Stimulated activated CD8-positive, alpha-beta memory T cell treated with anti-CD3 and anti-CD28 coated beads, Interleukin-15, amount 100 ng/mL, for 1 hour (primary cell): Measurements from ENCODE around the gene MAPK11.

ENCODE experiments used
- DNase-seq: peaks from one replicate; pipeline ENCODE4 v3.0.0-alpha.2; 2020; ENCODE audit warnings: low read depth

Gene MAPK11

DNA sequence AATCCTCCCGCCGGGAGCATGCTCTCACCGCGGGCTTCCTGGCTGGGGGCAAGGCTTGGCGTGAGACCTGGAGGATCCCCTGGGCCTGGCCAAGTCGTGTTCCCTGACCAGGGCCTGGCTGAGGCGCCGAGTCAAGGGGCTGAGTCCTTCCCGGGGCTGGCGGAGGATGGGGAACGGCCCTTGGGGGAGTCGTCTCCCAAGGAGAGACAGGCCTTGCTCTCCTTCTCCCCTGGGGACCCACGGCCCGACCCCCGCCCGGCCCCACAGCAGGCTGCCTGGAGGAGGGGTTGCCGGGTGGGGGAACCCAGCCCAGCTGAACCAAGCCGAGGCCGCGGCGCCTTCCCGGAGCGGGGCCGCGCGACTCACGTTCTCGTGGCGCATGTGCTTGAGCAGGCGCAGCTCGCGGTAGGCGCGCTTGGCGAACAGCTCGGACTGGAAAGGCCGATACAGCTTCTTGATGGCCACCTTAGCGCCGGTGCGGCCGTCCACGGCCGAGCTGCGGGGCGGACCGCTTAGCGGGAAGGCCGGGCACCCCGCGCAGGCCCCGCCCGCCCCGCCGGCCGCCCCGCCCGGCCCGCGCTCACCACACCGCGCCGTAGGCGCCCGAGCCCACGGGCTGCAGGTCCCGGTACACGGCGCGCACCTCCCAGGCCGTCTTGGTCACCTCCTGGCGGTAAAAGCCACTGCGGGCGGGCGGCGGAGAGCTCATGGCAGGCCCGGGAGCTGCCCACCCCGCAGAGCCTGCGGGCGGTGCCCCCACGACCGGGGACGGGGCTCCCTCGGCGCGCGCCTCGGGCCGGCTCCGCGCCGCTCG lies 9.2 kb downstream of the MAPK11 start:
- no peak for DNase-seq

DNA sequence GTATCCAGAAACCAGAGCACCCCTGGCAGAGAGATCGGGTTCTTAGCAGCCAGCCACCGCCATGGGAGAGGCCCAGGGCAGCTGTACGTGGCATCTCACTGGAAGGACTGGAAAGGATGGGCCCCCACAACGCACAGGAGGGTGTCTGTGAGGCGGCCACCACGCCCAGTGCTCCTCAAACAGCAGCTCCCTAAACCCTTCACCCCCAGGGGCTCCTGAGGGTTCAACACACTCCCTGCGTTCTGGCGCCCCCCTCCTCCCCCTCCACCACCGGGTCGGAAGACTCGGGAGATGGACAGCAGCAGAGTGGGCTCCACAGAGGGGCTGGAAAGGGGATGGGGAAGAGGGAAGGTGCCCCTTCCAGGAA lies 9.8 kb downstream of the MAPK11 start:
- no peak for DNase-seq

DNA sequence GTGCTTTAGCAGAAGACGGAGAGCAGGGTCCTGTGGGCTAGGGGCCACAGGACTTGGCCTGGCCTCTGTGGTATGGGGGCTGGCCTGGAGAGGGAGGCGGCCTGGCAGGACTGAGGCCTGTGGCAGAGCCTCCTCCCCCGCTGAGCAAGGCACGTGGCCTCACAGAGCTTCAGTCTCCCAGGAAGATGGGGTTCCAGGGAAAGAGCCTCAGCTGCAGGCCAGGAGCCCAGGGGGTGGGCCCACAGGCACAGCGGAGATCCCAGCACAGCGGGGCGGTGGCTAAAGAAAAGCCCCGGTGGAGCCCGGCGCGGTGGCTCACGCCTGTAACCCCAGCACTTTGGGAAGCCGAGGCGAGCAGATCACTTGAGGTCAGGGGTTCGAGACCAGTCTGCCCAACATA lies 10.9 kb downstream of the MAPK11 start:
- DNase-seq, result no peak

DNA sequence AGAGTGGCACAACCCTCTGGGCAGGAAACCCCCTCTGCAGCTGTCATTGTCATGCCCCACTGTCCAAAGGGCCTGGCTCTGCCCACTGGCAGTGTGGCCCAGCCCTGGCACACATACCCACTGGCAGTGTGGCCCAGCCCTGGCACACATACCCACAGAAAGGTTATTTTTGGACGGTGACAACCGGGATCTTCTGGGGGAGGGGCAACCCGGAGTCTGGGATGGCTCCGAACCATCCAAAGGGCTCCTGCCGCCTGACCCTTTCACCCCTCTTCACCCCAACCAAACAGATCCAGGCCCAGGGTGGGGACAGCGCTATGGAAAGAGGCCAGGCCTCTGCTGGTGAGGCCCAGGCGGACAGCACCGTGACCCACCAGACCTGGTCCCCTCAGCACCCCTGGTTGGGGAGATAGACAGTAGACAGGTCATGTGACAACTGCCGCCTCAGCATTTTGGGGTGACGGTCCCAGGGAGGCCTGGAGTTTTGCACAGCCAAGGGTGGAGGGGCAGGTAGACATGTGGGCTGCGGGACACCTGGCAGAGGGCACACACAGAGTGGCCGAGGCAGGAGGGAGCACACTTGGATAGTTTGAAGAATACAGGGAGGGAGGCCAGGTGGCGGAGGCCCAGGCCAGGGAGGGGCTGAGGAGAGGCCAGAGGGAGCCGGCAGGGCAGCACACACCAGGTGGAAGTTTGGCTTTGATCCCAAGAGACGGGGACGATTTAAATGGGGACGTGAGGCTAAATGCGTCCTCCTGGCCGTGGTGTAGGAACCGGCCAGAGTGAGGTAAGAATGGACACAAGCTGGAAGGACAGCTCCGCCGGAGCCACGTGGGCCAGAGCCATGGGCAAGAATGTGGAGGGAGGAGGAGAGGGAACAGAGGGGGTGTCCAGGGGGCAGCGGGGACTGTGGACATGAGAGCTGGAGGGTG lies 11.6 kb downstream of the MAPK11 start:
- DNase-seq, result no peak

DNA sequence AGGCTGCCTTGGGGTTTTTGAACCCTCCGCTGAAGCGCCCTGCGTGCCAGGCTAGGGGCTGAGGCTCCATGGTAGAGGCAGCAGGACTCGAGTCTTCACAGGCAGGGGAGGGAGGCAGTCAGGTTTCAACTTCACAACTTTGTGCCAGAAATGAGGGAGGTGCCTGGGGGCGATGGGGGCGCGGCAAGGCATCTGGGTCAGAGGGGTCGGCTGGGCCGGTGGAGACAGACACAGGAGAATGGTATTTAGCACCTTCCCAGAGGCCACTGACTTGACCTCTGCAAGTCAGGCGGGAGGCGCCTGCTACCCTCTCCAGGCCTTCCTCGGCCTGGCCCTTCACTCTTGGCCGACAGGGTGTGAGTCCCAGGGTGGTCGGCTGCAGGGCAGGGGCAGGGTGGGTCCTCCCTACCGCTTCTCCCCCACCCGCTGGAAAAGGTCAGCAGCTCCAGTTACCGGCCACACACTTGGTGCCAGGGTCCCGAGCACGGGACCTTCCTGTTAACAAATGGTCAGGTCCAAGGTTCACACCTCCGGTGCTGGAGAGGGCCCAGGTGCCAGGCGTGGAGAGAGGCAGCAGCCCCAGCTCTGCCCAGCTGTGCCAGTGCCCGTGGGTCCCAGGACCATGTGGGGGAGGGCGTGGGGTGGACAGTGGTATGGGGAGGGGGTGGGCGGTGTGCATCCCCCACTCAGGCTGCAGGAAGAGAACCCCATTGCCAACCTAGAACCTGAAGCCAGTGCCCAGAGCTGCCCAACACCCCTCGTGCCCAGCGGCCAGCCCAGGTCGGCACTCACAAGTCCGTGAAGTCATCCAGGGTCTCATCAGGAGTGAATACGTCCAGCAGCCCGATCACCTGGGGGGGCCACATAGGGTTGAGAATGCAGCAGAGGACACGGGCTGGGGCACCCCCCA lies 12.5 kb downstream of the MAPK11 start:
- no peak for DNase-seq

DNA sequence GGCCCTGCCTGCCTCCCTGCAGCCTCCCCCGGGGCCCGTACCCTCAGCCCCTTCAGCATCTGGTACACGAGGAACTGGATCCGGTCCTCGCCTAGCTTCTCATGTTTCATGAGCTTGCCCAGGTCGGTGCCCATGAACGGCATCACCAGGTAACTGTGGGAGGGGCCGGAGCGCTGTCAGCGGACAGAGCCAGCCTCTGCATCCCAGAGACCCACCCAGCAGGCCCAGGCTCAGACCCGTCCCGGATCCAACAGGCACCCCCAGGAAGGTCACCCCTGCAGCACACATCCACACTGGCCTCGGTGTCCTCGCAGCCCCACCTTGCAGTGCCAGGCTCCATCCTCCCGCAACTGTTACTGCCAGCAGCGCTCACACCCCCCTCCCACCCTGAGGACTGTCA lies 13.1 kb downstream of the MAPK11 start:
- no peak for DNase-seq

DNA sequence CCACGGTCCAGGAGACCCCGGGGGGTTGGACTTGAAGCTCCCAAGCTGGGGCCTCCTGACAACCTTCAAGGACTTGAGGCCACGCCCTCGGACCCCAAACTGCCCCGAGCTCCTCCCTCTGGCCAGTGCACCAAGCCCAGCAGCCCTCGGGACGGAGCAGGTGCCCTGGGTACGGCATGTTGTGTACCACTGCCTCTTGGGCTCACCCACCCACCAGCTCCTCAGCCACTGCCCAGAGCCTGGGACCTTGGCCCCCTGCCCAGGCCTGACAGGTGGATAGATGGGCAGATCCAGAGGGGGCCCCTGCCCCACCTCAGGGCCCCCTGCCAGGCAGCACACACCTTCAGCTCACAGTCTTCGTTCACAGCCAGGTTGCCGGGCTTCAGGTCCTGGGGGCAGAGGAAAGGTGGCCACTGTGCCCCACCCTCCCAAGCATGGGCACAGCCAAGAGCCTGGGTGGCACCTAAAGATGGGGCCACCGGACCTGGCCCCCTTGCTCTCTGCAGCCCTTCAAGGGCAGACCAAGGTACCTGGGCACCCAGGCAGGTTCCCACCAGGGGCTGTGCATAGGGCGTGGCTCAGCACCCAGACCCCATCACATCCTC lies 13.8 kb downstream of the MAPK11 start:
- no peak for DNase-seq

DNA sequence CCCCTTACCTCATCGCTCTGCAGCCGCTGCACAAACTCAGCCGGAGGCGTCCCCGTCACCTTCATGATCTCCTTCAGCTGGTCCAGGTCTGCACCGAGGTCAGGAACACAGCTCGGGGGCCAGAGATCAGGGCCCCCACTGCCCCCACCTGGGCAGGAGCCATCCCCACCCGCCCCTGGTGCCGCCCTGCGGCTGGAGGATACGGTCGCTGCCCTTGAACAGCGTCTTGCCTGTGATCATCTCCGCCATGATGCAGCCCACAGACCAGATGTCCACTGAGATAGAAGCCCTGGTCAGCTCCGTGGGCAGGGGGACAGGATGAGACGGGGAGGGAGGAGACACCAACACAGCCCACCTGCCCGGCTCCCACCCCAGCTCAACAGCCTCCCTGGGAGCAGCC lies 14.6 kb downstream of the MAPK11 start:
- DNase-seq, result no peak

DNA sequence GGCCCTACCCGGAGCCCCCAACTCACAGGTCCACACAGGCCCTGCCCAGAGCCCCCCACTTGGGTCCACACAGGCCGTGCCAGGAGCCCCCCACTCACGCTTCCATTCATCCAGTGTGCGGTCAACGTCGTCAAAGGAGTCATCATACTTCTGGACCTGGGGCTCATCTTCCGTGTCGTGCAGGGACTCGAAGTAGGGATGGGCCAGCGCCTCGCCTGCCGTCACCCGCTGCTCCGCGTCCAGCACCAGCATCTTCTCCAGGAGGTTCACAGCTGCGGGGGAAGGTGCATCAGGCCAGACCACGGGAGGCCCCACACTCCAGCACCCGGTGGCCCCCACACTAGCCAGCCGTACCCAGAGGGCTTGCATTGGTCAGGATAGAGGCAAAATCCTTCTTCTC lies 15.1 kb downstream of the MAPK11 start:
- no peak for DNase-seq

DNA sequence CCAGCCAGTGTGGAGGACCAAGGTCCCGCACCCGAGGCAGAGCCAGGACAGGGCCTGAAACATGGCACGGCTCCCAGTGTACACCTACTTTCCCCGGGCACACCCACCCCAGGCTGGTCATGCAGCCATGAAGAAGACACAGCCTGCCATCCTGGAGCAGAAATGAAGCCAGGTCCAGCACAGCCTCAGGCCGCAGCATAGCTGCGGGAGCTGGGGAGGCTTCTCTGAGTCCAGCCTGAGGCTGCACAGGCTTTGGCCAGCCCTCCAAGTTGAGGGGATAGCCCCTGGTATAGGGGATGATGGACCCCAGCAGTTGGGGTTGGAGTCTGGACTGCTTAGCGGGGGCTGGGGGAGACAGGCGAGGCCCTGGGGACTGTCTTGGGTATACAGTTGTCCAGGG lies 16.2 kb downstream of the MAPK11 start:
- no peak for DNase-seq

DNA sequence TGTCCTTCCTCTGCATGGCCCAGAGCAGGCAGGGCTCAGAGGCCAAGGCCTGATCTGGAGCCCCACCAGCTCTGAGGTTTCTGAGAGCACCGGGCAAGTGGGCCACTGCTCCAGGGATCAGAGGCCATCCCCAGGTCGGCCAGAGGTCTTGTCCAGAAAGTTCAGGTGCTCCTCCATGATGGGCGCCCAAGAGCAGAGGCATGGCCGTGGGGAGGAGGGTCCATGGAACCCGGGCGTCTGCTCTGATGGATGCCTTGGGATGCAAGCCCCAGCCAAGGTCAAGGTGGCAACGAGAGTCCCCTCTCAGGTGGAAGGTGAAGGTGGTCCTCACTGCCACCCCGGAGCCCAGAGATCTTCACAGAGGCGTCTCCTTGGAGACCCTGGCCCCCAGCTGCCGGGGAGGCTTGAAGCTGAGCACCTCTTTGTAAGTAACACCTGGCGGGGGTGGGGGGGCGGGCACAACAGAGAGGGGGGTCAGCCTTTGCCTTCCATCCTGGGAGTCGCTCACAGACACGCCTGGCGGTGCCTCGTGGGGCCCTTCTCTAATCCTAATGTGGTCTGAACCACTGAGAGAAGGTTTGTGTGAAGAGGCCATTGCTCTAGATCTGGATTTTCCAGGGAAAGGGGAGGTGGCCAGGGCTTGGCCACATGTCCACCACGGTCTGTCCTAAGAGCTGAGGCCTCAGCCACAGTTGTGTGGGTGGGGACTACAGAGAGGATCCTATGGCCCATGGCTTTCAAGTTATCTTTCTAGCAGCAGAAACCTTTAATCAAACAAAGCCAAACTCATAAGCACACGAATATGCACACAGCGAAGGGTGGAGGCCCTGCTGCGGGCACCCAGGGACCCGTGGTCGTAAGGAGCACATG lies 16.9 kb downstream of the MAPK11 start:
- DNase-seq, result no peak

DNA sequence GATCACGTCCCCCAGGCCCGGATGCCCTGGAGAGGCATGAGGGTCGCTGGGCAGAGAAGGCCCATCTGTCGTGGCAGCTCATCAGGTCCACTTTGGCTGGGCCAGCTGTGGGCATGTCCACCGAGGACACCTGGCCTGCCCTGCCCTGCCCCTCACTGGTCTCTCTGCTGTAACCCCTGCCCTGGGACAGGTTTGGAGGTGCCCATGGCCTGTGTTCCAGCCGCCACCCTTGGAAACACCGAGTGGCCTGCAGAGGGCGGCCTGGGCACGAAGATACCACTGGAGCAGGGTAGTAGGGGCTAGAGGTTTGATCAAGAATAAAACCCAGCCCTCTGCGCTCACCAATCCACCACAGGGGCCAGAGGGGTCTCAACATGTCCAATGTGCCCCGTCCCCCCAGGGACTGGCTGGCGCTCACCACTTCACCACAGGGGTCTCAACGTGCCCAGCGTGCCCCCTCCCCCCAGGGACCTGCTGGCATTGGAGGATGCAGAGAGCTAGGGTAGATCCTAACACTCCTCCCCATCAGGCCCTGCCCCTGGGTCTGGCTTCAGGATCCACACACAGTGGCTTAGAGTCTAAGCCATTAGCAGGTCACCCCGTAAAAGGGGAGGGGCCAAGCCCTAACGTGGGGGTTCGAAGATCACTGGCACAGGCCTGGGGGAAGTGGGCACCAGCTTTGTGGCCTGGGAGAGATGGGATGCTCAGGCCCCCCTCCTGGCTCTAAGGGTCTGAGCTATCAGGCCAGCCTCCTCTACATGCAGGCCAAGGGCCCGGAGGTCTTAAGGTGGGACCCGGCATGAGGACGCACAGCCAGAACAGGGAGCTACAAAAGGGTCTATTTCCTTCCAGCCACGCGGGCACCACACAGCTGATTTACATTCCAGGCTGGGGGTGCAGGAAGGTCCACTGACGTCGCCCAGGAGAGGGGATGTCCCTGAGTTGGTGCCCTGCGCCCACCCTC lies 17.8 kb downstream of the MAPK11 start:
- DNase-seq, result no peak

DNA sequence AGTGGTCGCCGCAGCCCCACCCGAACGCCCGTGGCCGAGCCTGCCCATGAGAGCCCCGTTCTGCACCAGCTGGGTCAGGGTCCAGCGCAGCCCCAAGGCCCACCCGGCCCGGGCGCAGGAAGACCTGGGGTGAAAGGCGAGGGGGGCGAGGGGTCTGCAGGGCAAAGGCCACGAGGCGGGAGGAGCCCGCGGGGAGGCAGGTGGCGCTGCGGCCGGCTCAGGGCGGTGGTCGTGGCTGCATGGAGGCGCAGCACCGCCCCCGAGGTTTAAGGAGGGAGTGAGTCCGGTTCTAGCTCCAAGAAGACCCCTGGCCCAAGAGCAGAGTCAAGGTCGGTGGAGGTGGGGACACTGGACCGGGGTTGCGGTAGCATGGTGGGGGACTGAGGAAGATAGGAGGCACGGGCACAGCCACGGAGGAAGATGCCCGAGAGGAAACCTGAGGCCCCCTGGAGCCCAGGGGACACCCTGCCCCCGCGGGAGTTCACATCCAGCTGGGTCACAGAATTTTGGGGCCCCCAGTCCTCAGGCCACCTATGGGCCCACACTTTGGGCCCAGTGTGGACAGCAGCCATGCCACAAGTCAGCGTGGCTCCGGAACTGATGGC lies 18.6 kb downstream of the MAPK11 start:
- DNase-seq, result no peak

DNA sequence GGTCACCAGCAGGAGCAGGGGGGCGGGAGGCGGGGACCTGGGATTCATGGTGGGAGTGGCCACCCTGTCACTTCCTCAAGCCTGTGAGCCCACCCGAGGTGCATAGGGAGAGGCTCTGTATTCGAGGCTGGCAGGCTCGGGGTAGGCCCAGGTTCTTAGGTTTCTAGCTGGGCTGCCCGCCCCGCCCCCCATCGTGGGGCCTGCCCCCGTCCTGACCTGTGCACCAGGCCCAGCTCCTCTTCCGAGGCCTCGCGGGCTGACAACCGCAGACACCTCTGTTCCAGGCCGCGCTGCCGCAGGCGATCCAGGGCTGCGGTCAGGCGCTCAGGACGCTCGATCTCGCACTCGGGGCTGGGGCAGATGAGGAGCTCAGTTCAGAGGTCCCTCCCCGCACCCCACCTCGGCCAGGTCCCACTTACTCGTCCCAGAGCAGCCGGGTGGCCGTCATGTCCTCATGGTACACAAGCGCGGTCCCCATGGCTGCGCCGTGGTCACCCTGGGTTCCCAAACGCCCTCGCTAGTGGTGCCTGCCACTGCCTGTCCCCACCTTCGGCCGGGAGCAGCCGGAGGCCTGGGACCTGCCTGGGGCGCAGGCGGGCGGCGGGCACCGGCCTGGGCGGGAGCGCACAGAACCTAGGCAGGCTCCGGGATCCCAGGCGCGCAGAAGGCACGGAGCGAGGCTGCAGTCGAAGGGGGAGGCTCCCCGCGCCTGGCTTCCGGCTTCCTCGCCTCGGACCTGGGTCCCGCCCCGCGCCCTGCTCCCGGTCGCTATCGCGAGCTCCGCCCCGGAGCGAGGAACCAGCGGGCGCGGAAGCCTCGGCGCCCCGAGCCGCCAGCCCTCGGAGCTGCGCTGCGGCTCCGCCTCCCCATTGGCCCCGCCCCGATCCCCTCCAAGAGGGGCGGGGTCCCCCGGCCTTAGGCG lies 19.4 kb downstream of the MAPK11 start, which contains the start of gene HDAC10:
HDAC10 (minus strand) TSS at position 711 of the 922 bp plus-strand sequence; CDS start at position 478, 233 bp downstream.
- no peak for DNase-seq

DNA sequence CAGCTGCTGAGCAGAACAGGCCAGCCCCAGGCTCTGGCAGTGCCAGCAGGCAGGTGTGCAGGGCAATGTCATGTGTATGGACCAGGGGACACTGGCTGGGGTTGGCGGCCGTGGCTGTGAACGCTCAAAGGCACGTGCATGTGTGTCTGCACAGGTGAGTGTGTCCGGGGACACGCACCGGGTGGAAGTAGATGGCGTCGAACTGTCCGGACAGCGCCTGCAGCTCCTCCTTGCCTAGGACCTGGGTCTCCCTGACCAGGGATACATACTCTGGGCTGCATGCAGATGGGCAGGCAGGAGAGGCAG lies 20.0 kb downstream of the MAPK11 start:
- DNase-seq, result no peak

DNA sequence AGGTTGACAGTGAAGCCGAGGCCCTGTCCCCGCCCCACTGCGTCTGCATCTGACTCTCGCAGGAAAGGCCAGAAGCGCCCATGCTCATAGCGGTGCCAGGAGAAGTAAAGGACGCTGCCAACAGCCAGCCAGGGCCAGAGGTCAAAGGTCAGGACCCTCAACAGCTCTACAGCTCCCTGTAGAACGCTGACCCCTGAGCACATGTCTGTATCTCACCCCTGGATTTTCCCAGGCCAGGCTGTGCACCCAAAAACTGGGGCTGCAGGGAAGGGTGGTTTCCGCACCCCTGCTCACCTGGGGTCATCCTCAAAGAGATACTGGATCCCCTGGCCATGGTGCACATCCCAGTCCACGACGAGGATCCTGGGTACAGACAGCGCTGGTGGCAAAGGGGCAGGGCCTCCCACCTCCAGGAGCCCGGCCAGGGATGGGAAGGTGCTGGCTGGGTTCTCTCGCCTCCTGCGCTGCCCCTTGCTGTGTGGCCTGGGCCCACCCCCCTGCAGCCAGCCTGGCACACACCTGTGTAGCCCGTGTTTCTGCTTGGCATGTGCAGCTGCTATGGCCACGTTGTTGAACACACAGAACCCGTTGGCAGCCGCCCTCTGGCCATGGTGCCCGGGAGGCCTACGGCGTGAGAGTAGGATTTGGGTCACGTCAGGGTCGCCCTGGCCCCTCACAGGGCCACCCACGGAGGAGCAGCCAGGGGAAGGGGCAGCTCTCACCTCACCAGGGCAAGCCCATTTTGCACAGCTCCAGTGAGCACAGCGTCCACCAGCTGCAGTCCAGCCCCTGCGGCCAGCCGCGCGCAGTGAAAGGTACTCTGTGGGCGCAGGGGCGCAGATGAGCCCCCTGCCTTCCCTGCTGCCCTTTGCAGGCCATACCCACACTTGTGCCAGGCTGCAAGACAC lies 20.6 kb downstream of the MAPK11 start:
- DNase-seq, result no peak
